ENCODE measurements around the gene MTHFD1L. TPM values are rescaled to one million over a fixed set of nuclear protein-coding genes. Genes with fewer than 3 reads are reported as not detected.

MTHFD1L gene
- total RNA-seq, 1 donor from 2014 or later, result 59.1 TPM

DNA sequence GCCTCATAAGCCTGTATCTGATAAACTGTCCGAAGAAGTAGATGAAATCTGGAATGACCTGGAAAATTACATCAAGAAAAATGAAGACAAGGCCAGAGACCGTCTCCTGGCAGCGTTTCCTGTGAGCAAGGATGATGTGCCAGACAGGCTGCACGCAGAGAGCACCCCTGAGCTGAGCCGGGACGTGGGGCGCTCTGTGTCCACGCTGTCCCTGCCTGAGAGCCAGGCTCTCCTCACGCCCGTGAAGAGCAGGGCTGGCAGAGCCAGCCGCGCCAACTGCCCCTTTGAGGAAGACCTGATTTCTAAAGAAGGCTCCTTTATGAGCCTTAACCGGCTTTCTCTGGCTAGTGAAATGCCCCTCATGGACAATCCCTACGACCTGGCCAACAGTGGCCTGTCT, 33.9 kb upstream of the MTHFD1L start:
- no peak overlapping the region for H3K4me3 Mint-ChIP-seq
- peaks cover 45% of the 10 kb centered on the region for H3K36me3 Mint-ChIP-seq
- no peak for DNase-seq (ENCODE audit: low spot score in 2 of 2, unreplicated experiment in 2 of 2)
- H3K4me1 Mint-ChIP-seq, result no peaks in the 10 kb centered on the region
- TF ChIP-seq, protein P1, sequence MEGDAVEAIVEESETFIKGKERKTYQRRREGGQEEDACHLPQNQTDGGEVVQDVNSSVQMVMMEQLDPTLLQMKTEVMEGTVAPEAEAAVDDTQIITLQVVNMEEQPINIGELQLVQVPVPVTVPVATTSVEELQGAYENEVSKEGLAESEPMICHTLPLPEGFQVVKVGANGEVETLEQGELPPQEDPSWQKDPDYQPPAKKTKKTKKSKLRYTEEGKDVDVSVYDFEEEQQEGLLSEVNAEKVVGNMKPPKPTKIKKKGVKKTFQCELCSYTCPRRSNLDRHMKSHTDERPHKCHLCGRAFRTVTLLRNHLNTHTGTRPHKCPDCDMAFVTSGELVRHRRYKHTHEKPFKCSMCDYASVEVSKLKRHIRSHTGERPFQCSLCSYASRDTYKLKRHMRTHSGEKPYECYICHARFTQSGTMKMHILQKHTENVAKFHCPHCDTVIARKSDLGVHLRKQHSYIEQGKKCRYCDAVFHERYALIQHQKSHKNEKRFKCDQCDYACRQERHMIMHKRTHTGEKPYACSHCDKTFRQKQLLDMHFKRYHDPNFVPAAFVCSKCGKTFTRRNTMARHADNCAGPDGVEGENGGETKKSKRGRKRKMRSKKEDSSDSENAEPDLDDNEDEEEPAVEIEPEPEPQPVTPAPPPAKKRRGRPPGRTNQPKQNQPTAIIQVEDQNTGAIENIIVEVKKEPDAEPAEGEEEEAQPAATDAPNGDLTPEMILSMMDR (IDR thresholded peaks at IDR 0.05; ENCODE audit: unreplicated experiment), result no peak
- no peaks in the 10 kb centered on the region for H3K27me3 Mint-ChIP-seq (ENCODE audit: low read depth)
- H3K27ac Mint-ChIP-seq, result no peak overlapping the region
- no peaks in the 10 kb centered on the region for H3K9me3 Mint-ChIP-seq

DNA sequence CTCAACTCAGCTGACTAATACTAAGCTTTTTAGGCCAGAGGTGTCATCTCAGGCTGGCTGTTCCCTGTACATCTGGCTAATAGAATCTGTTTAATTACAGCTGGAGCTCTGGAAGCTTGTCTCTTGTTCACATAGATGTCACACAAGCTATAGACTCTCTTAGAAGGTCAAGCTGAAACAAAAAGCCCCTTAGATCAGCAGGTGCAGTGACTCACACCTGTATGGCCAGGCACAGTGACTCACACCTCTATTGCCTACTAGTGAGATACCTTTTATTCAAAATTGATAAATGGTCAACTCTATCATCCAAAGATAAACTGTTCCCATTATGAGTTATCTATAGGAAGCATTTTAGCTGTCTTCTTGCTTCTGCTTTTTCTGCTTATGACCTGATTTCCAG, 29.9 kb upstream of the MTHFD1L start:
- DNase-seq (ENCODE audit: low spot score in 2 of 2, unreplicated experiment in 2 of 2), result no peak
- Mint-ChIP-seq H3K9me3 (no peaks in the 10 kb centered on the region), H3K4me1 (no peaks in the 10 kb centered on the region), H3K36me3 (peaks cover 51% of the 10 kb centered on the region), H3K27ac (no peak overlapping the region), H3K27me3 (ENCODE audit: low read depth) (no peaks in the 10 kb centered on the region), H3K4me3 (no peak overlapping the region)
- TF ChIP-seq, protein P1 (IDR thresholded peaks at IDR 0.05; ENCODE audit: unreplicated experiment), result no peak

DNA sequence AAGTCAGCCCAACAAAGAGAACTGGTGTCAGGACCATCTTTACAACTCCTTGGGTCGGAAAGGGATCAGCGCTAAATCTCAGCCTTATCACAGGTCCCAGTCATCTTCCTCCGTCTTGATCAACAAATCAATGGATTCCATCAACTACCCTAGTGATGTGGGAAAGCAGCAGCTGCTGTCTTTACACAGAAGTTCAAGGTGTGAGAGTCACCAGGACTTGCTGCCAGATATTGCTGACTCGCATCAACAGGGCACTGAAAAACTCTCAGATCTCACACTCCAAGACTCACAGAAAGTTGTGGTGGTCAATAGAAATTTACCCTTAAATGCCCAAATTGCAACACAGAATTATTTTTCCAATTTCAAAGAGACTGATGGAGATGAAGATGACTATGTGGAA, 25.3 kb upstream of the MTHFD1L start:
- no peak for DNase-seq (ENCODE audit: low spot score in 2 of 2, unreplicated experiment in 2 of 2)
- peaks cover 2% of the 10 kb centered on the region for H3K4me1 Mint-ChIP-seq
- H3K36me3 Mint-ChIP-seq, result peaks cover 40% of the 10 kb centered on the region
- no peak overlapping the region for H3K4me3 Mint-ChIP-seq
- H3K27me3 Mint-ChIP-seq (ENCODE audit: low read depth), result no peaks in the 10 kb centered on the region
- no peaks in the 10 kb centered on the region for H3K9me3 Mint-ChIP-seq
- no peak overlapping the region for H3K27ac Mint-ChIP-seq
- TF ChIP-seq, protein P1 (IDR thresholded peaks at IDR 0.05; ENCODE audit: unreplicated experiment), result no peak

DNA sequence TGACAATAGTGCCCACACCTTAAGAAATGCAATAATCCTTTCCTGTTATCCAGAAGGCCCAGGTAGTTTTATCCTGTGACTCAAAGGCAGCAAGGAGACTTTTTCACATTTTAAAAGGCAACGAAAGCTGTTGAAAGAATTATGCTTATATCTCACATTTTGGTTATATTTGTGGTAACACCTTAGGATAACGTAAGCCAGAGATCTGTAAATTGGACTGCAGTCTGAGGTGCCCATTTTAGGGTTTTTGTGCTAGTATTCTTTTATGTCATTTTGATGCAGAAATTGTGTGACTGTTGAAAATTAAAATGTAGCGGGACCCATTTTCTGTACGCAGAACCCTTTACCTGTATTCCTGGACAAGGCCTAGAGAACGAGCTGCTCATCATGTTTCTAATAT, 24.3 kb upstream of the MTHFD1L start:
- TF ChIP-seq, protein P1 (IDR thresholded peaks at IDR 0.05; ENCODE audit: unreplicated experiment), result no peak
- peaks cover 2% of the 10 kb centered on the region for H3K4me1 Mint-ChIP-seq
- peaks cover 40% of the 10 kb centered on the region for H3K36me3 Mint-ChIP-seq
- no peak overlapping the region for H3K27ac Mint-ChIP-seq
- no peaks in the 10 kb centered on the region for H3K27me3 Mint-ChIP-seq (ENCODE audit: low read depth)
- DNase-seq (ENCODE audit: low spot score in 2 of 2, unreplicated experiment in 2 of 2), result no peak
- no peaks in the 10 kb centered on the region for H3K9me3 Mint-ChIP-seq
- no peak overlapping the region for H3K4me3 Mint-ChIP-seq

DNA sequence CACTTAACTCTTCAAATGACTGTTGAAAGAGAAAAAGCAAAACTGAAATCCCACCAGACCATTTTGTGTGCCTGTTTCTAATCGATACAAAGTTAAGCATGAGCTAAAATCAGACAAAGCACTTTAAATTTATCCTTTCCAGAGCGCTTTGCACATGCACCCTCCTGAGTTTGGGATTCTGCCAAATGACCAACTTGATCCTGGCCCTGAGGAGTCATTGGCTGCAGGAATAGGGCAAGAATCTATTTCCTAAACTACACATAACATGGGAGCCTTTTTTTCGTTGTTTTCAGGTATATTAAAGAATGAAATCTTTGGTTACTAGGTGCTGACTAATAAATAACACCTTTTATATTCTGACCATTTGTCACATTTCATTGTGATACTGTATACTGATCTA, 23.8 kb upstream of the MTHFD1L start:
- no peak overlapping the region for H3K4me3 Mint-ChIP-seq
- H3K9me3 Mint-ChIP-seq, result no peaks in the 10 kb centered on the region
- TF ChIP-seq, protein P1 (IDR thresholded peaks at IDR 0.05; ENCODE audit: unreplicated experiment), result no peak
- H3K36me3 Mint-ChIP-seq, result peaks cover 43% of the 10 kb centered on the region
- peaks cover 2% of the 10 kb centered on the region for H3K4me1 Mint-ChIP-seq
- no peak overlapping the region for H3K27ac Mint-ChIP-seq
- no peaks in the 10 kb centered on the region for H3K27me3 Mint-ChIP-seq (ENCODE audit: low read depth)
- DNase-seq (ENCODE audit: low spot score in 2 of 2, unreplicated experiment in 2 of 2), result no peak

DNA sequence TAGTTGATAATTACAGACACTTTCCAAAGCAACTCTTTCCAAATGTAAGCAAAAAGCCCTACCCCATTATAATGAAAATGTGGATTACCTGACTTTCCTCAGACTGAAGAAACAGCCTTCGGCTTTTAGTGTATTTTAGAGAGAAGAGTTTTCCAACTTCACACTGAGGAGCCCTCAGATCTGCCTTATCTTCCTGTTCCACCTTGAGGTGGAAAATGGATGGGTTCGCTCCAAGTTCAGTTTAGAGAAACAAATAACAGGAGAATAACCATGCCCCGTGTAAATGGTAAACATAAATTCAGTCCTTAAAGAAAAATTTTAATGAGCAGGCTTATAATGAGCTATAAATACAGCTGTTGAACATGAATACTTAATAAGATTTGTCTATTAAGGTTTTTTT, 21.1 kb upstream of the MTHFD1L start:
- H3K27ac Mint-ChIP-seq, result no peak overlapping the region
- DNase-seq (ENCODE audit: low spot score in 2 of 2, unreplicated experiment in 2 of 2), result no peak

More for the DNA sequence above, 21.1 kb upstream of the MTHFD1L start:
- TF ChIP-seq, protein P1 (IDR thresholded peaks at IDR 0.05; ENCODE audit: unreplicated experiment), result no peak
- H3K4me1 Mint-ChIP-seq, result peaks cover 2% of the 10 kb centered on the region
- no peak overlapping the region for H3K4me3 Mint-ChIP-seq
- peaks cover 49% of the 10 kb centered on the region for H3K36me3 Mint-ChIP-seq
- H3K27me3 Mint-ChIP-seq (ENCODE audit: low read depth), result no peaks in the 10 kb centered on the region
- no peaks in the 10 kb centered on the region for H3K9me3 Mint-ChIP-seq

Measured in mesothelial cell of epicardium (in vitro differentiated cells).